Pancreas (tissue), 10 donors: ENCODE measurements around the gene C9orf43. TPM values are rescaled to one million over a fixed set of nuclear protein-coding genes. Genes with fewer than 3 reads are reported as not detected.

Experiments
- ATAC-seq, 4 donors: fragments of 200-7000 bp; cut with Tn5 transposase; one replicate each; pipeline versions ENCODE4 v1.8.0 to v1.9.1; 2020; ENCODE audit warnings: mild to moderate bottlenecking in 4 of 4, moderate library complexity in 4 of 4
- DNase-seq, 6 donors: peaks; one replicate each; pipeline ENCODE4 v3.0.0-alpha.2; 2020
- FAIRE-seq: peaks from 2 replicates; lab custom pipeline; 2012; peaks lifted over from hg19 to GRCh38; lab: Jason Lieb, UNC
- H3K27ac ChIP-seq, 4 donors: fragments of 200-600 bp; sonication (generic); 1 replicate in 3 of 4; 2 replicates in 1 of 4; pipeline versions ENCODE4 v1.5.0 to v1.8.0; 2020
- H3K27me3 ChIP-seq, 4 donors: fragments of 200-600 bp; one replicate each; pipeline ENCODE4 v1.8.0; 2021
- H3K36me3 ChIP-seq, 3 donors: fragments of 200-600 bp; sonication (generic) in 1 of 3; one replicate each; pipeline versions ENCODE4 v1.5.0 to v1.8.0; 2020 to 2021
- H3K4me1 ChIP-seq, 3 donors: fragments of 200-600 bp; one replicate each; pipeline ENCODE4 v1.8.0; 2021
- H3K4me3 ChIP-seq, 4 donors: fragments of 200-600 bp; sonication (generic) in 2 of 4; one replicate each; pipeline versions ENCODE4 v1.5.0 to v1.8.0; 2020 to 2021
- H3K9me3 ChIP-seq, 4 donors: fragments of 200-600 bp; one replicate each; pipeline ENCODE4 v1.8.0; 2021
- WGBS, 2 donors: extraction: QIAGEN DNeasy Blood & Tissue Kit; methylation state at CpG; one replicate each; pipeline ENCODE4 v1.1.7; 2013; 5-methylcytosine and 5-hydroxymethylcytosine counted together
- intact Hi-C, 3 donors: fragments of 100-400 bp; cut with DNase I; formaldehyde crosslinking; loops; one replicate each; pipeline versions ENCODE4 v1.11.1 to v1.14.2; 2022
- polyA plus RNA-seq, 2 donors: library from polyadenylated mRNA; stranded (reverse); fragments of 200-250 nt; gene quantifications; one replicate each; pipeline ENCODE4 v1.2.3, GENCODE V29; 2013
- total RNA-seq, 6 donors: library from RNA; stranded (reverse); fragmentation: NEBNext Ultra II Directional in 4 of 6; extraction: Animal tissue kit (Norgen Biotek cat#: 25700) in 4 of 6; gene quantifications; one replicate each; pipeline versions ENCODE4 v1.2.1 to v1.2.4, GENCODE V29; 2021 to 2023
- TF ChIP-seq, protein P1 (sequence below), 4 donors: fragments of 200-600 bp; sonication (generic) in 3 of 4; IDR thresholded peaks; one replicate each; pipeline versions ENCODE4 v1.5.0 to v1.8.0; 2021; ENCODE audit warnings: antibody characterized with exemption in 4 of 4
- donor health status: healthy with polysubstance abuse.
- donor health status: DM: no; HTN: no; CAD: no; lungs with moderate emphysema.
- donor health status: DM: no; HTN: no; CAD: no.
- donor health status: control.
- donor health status: control.
- donor health status: Bipolar disorder and iron deficiency.
- donor health status: DM: yes; HTN: yes; CAD: no.
- donor health status: DM: no; HTN: no; CAD: no.
- donor health status: DM: no; HTN: no; CAD: no.
- donor health status: DM: yes; HTN: yes; CAD: no.

Gene C9orf43
- total and polyA plus RNA-seq, 8 donors, result 0.18 to 1.5 (median 0.49) TPM

DNA sequence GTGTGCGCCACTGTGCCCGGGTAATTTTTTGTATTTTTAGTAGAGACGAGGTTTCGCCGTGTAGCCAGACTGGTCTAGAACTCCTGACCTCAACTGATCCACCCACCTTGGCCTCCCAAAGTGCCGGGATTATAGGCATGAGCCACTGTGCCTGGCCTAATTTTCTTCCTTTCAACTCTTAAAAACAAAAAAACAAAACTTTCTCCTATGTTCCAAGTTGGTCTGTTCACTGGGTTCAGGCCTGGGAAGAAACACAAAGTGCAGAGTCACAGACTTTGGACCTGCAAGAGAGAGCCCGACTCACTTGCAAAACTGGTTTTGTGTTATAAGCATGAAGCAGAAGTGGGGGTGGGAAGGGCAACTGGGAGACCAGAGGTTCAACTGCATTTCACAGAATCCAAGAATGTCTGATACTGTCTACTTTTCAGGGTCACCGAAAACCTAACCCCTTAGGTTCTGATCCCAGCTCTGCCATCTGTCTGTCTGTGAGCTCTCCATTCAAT is 28.6 kb upstream of the C9orf43 start:
- TF ChIP-seq, protein P1, sequence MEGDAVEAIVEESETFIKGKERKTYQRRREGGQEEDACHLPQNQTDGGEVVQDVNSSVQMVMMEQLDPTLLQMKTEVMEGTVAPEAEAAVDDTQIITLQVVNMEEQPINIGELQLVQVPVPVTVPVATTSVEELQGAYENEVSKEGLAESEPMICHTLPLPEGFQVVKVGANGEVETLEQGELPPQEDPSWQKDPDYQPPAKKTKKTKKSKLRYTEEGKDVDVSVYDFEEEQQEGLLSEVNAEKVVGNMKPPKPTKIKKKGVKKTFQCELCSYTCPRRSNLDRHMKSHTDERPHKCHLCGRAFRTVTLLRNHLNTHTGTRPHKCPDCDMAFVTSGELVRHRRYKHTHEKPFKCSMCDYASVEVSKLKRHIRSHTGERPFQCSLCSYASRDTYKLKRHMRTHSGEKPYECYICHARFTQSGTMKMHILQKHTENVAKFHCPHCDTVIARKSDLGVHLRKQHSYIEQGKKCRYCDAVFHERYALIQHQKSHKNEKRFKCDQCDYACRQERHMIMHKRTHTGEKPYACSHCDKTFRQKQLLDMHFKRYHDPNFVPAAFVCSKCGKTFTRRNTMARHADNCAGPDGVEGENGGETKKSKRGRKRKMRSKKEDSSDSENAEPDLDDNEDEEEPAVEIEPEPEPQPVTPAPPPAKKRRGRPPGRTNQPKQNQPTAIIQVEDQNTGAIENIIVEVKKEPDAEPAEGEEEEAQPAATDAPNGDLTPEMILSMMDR (IDR thresholded peaks at IDR 0.05), result no peak
- DNase-seq (peak in 4 of 6 donors; percentile 61 to 88 (median 84)), ATAC-seq (peak; percentile 84 to 90 (median 88)), FAIRE-seq (no peak)
- no peaks in the 10 kb centered on the region for H3K27me3 ChIP-seq
- H3K27ac ChIP-seq, result peak overlapping the region; percentile 68 to 95 (median 78)
- no peaks in the 10 kb centered on the region for H3K9me3 ChIP-seq
- WGBS, 2 donors, result 16 to 18% methylated on average over 8 of the region's 8 CpGs
- intact Hi-C loops, result no loop called here
- H3K4me3 ChIP-seq, result no peak overlapping the region
- H3K36me3 ChIP-seq, result no peaks in the 10 kb centered on the region
- H3K4me1 ChIP-seq, result peaks cover 48 to 63% (median 58%) of the 10 kb centered on the region in 3 donors

GRCh38 chr9:113386571-113387393 is 23.8 kb upstream of the C9orf43 start:
- Histone ChIP-seq H3K4me3 (no peak overlapping the region), H3K27ac (peak overlapping the region; percentile 68 to 80 (median 75)), H3K4me1 (peaks cover 47 to 52% (median 51%) of the 10 kb centered on the region in 3 donors), H3K9me3 (no peaks in the 10 kb centered on the region), H3K27me3 (no peaks in the 10 kb centered on the region), H3K36me3 (peaks cover 0 to 24% (median 11%) of the 10 kb centered on the region in 3 donors)
- DNase-seq (peak in 1 of 6 donors; percentile 15), ATAC-seq (no peak), FAIRE-seq (no peak)
- WGBS, 2 donors, result 88 to 89% methylated on average over 4 of the region's 4 CpGs
- intact Hi-C loops, result no loop called here
- TF ChIP-seq, protein P1 (IDR thresholded peaks at IDR 0.05), result no peak

DNA sequence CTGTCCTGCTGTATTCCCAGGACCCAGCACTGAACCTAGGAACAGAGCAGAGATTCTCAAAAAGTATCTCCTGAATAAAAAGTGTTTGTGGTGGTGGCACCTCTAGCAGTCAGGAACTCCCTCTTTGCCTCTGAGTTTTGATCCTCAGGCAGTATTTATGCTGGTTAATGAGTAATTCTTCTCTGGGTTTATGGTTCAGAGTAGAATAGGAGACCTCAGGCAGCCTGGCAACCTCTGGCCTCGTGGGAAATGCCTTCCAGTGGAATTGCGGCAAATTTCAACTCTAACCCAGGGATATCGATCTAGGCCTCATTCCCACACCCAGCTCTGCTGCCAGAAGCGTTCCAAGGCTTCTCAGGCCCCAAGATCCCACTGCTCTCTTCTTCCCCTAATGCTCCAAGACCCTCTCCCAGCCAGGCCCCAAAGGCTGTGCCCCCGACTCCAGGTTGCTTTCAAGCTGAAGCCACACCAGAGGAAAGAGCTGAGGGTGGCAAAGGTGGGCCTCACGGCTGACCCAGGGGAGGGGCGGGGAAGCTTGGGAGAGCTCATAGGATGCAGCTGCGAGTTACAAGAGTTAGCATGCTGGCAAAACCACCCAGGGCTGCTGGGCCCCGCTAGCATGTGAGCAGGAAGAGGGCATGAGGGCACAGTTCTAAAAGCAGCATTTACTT is 22.9 kb upstream of the C9orf43 start:
- ATAC-seq, result peak; percentile 79 to 86 (median 84)
- Histone ChIP-seq H3K9me3 (no peaks in the 10 kb centered on the region), H3K27me3 (no peaks in the 10 kb centered on the region), H3K36me3 (peaks cover 0 to 32% (median 11%) of the 10 kb centered on the region in 3 donors), H3K27ac (peak overlapping the region; percentile 68 to 80 (median 75)), H3K4me3 (no peak overlapping the region), H3K4me1 (peaks cover 41 to 44% (median 43%) of the 10 kb centered on the region in 3 donors)
- intact Hi-C loops, result no loop called here
- 16 to 17% methylated on average over 9 of the region's 9 CpGs for WGBS, 2 donors
- FAIRE-seq, result no peak
- peak in 5 of 6 donors; percentile 70 to 81 (median 76) for DNase-seq
- TF ChIP-seq, protein P1 (IDR thresholded peaks at IDR 0.05), result no peak

- 17 to 24% methylated on average over 13 of the region's 13 CpGs for WGBS, 2 donors
- no peak for FAIRE-seq
These were observed 21.7 kb upstream of the C9orf43 start for GRCh38 chr9:113388833-113389232.

More at GRCh38 chr9:113388833-113389232, 21.7 kb upstream of the C9orf43 start:
- peak; percentile 78 to 88 (median 86) for ATAC-seq
- Histone ChIP-seq H3K4me3 (no peak overlapping the region), H3K36me3 (peaks cover 0 to 32% (median 11%) of the 10 kb centered on the region in 3 donors), H3K4me1 (peaks cover 32 to 38% (median 36%) of the 10 kb centered on the region in 3 donors), H3K27me3 (no peaks in the 10 kb centered on the region), H3K27ac (peak overlapping the region; percentile 68 to 80 (median 75)), H3K9me3 (no peaks in the 10 kb centered on the region)
- peak; percentile 79 to 93 (median 86) for DNase-seq
- TF ChIP-seq, protein P1 (IDR thresholded peaks at IDR 0.05), result no peak
- intact Hi-C loops, result no loop called here
